ENCODE results near the gene NMT1.

GRCh38 chr17:45101883-45102811, 41.0 kb downstream of the NMT1 start:
- TF ChIP-seq, protein P1, sequence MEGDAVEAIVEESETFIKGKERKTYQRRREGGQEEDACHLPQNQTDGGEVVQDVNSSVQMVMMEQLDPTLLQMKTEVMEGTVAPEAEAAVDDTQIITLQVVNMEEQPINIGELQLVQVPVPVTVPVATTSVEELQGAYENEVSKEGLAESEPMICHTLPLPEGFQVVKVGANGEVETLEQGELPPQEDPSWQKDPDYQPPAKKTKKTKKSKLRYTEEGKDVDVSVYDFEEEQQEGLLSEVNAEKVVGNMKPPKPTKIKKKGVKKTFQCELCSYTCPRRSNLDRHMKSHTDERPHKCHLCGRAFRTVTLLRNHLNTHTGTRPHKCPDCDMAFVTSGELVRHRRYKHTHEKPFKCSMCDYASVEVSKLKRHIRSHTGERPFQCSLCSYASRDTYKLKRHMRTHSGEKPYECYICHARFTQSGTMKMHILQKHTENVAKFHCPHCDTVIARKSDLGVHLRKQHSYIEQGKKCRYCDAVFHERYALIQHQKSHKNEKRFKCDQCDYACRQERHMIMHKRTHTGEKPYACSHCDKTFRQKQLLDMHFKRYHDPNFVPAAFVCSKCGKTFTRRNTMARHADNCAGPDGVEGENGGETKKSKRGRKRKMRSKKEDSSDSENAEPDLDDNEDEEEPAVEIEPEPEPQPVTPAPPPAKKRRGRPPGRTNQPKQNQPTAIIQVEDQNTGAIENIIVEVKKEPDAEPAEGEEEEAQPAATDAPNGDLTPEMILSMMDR (IDR thresholded peaks at IDR 0.05): no peak
- TF ChIP-seq POLR2A (IDR thresholded peaks at IDR 0.05) (no peak), POLR2AphosphoS5 (IDR thresholded peaks at IDR 0.05) (no peak), EP300 (IDR thresholded peaks at IDR 0.05) (no peak)
